Measurements from ENCODE around the gene TENT4B. TPM values are rescaled to one million over a fixed set of nuclear protein-coding genes. Genes with fewer than 3 reads are reported as not detected.
"Not testable (repeated sequence)": the region's sequence is repeated elsewhere in the genome, so short reads cannot be mapped to it uniquely, and the experiment has no call there.

Gene TENT4B
- total RNA-seq, 1 donor from 2014 or later = 9.6 TPM

DNA sequence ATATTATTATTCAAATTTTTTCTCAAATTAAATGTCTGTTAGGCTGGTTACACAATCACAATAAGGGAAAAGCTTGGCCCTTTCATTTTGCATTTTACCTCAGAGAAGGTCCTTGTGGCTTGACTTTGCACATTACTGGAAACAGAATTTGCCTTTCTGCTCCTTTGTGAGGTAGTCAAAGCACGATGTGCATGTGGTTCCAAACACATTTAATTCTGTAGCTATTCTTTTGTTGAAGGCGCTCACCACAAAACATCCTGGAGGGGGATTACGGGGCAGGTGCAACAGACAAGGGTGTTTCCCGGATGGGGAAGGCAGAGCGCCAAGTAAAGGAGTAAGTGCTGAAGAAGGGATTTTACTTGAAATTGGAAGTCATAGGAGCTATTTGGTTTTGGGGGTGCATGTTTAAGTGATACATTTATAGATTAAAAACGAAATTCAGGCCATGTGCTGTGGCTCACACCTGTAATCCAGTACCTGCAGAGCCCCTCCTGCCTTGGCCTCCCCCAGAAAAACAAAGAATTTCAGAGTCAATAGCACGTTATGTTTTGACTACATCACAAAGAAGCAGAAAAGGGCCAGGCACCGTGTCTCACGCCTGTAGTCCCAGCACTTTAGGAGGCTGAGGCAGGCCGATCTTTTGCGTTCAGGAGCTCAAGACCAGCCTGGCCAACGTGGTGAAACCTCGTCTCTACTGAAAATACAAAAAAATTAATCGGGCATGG, 31.2 kb upstream of the TENT4B start:
- no peaks in the 10 kb centered on the region for H3K4me1 Mint-ChIP-seq (ENCODE audit: unreplicated experiment)
- peaks cover 3% of the 10 kb centered on the region for H3K9me3 Mint-ChIP-seq (ENCODE audit: unreplicated experiment)
- TF ChIP-seq CTCF (IDR thresholded peaks at IDR 0.05) = no peak

DNA sequence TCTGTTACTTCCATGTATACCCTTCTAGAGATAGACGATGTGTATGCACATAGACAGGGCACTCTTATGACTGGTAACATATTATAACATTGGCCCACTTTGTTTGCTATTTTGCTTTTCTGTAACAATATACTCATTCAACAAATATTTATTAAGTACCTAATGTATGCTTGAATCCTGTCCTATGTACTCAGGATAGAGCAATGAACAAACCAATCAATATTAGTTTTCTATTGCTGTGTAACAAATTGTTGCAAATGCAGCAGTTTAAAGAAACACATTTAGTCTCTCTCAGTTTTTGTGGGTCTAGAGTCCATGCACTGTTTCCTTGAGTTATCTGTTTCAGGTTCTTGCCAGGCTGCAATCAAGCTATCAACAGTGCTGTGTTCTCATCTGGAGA, 29.7 kb upstream of the TENT4B start:
- Mint-ChIP-seq H3K27me3 (ENCODE audit: unreplicated experiment) (peaks cover 19% of the 10 kb centered on the region), H3K4me3 (ENCODE audit: unreplicated experiment) (no peak overlapping the region), H3K4me1 (ENCODE audit: unreplicated experiment) (no peaks in the 10 kb centered on the region), H3K27ac (ENCODE audit: unreplicated experiment) (no peak overlapping the region), H3K36me3 (ENCODE audit: unreplicated experiment) (no peaks in the 10 kb centered on the region), H3K9me3 (ENCODE audit: unreplicated experiment) (peaks cover 3% of the 10 kb centered on the region)
- TF ChIP-seq CTCF (IDR thresholded peaks at IDR 0.05) = no peak
- DNase-seq (ENCODE audit: extremely low spot score, unreplicated experiment) = no peak

More for the DNA sequence above, 31.2 kb upstream of the TENT4B start:
- Mint-ChIP-seq H3K36me3 (ENCODE audit: unreplicated experiment) (no peaks in the 10 kb centered on the region), H3K27ac (ENCODE audit: unreplicated experiment) (no peak overlapping the region), H3K4me3 (ENCODE audit: unreplicated experiment) (no peak overlapping the region), H3K27me3 (ENCODE audit: unreplicated experiment) (peaks cover 19% of the 10 kb centered on the region)
- no peak for DNase-seq (ENCODE audit: extremely low spot score, unreplicated experiment)

GRCh38 chr16:50124769-50125168, 28.3 kb upstream of the TENT4B start:
- no peaks in the 10 kb centered on the region for H3K4me1 Mint-ChIP-seq (ENCODE audit: unreplicated experiment)
- no peak for DNase-seq (ENCODE audit: extremely low spot score, unreplicated experiment)
- no peak overlapping the region for H3K4me3 Mint-ChIP-seq (ENCODE audit: unreplicated experiment)
- no peak overlapping the region for H3K27ac Mint-ChIP-seq (ENCODE audit: unreplicated experiment)
- H3K36me3 Mint-ChIP-seq (ENCODE audit: unreplicated experiment) = no peaks in the 10 kb centered on the region
- TF ChIP-seq CTCF (IDR thresholded peaks at IDR 0.05) = no peak
- H3K27me3 Mint-ChIP-seq (ENCODE audit: unreplicated experiment) = peaks cover 19% of the 10 kb centered on the region
- peaks cover 3% of the 10 kb centered on the region for H3K9me3 Mint-ChIP-seq (ENCODE audit: unreplicated experiment)

GRCh38 chr16:50126183-50126582, 26.9 kb upstream of the TENT4B start:
- Mint-ChIP-seq H3K36me3 (ENCODE audit: unreplicated experiment) (no peaks in the 10 kb centered on the region), H3K4me3 (ENCODE audit: unreplicated experiment) (no peak overlapping the region), H3K27ac (ENCODE audit: unreplicated experiment) (no peak overlapping the region), H3K9me3 (ENCODE audit: unreplicated experiment) (peaks cover 3% of the 10 kb centered on the region), H3K4me1 (ENCODE audit: unreplicated experiment) (no peaks in the 10 kb centered on the region), H3K27me3 (ENCODE audit: unreplicated experiment) (peaks cover 19% of the 10 kb centered on the region)
- no peak for DNase-seq (ENCODE audit: extremely low spot score, unreplicated experiment)
- no peak for TF ChIP-seq CTCF (IDR thresholded peaks at IDR 0.05)

- H3K27ac Mint-ChIP-seq (ENCODE audit: unreplicated experiment); H3K9me3 Mint-ChIP-seq (ENCODE audit: unreplicated experiment); H3K27me3 Mint-ChIP-seq (ENCODE audit: unreplicated experiment); H3K4me1 Mint-ChIP-seq (ENCODE audit: unreplicated experiment); H3K4me3 Mint-ChIP-seq (ENCODE audit: unreplicated experiment); H3K36me3 Mint-ChIP-seq (ENCODE audit: unreplicated experiment); DNase-seq (ENCODE audit: extremely low spot score, unreplicated experiment): not testable (repeated sequence)
Measured at GRCh38 chr16:50132571-50132970, 20.5 kb upstream of the TENT4B start.
